GM21825 (cell line): ENCODE measurements around the gene PPP2R2B.

ENCODE experiments used
- ATAC-seq: cut with Tn5 transposase; IDR thresholded peaks from one replicate; pipeline ENCODE4 v1.9.1; 2021; ENCODE audit warnings: mild to moderate bottlenecking, moderate library complexity; ENCODE audit not compliant: unreplicated experiment

Gene PPP2R2B

GRCh38 chr5:146660376-146660960, 218.1 kb downstream of the PPP2R2B start:
- no peak for ATAC-seq

- no peak for ATAC-seq
Measured at GRCh38 chr5:146659961-146660360, 218.6 kb downstream of the PPP2R2B start.

GRCh38 chr5:146656703-146657102, 221.9 kb downstream of the PPP2R2B start:
- no peak for ATAC-seq

- ATAC-seq: no peak
Measured at GRCh38 chr5:146653560-146653959, 225.0 kb downstream of the PPP2R2B start.

- no peak for ATAC-seq
Measured at GRCh38 chr5:146652547-146652946, 226.0 kb downstream of the PPP2R2B start.

- no peak for ATAC-seq
Measured at GRCh38 chr5:146647656-146648199, 230.8 kb downstream of the PPP2R2B start.

GRCh38 chr5:146646441-146646840, 232.1 kb downstream of the PPP2R2B start:
- ATAC-seq: no peak

- no peak for ATAC-seq
Measured at GRCh38 chr5:146645342-146645741, 233.2 kb downstream of the PPP2R2B start.

- no peak for ATAC-seq
Measured at GRCh38 chr5:146644831-146645230, 233.7 kb downstream of the PPP2R2B start.

GRCh38 chr5:146643776-146644175, 234.8 kb downstream of the PPP2R2B start:
- ATAC-seq: no peak

- no peak for ATAC-seq
Measured at GRCh38 chr5:146642410-146642809, 236.1 kb downstream of the PPP2R2B start.

GRCh38 chr5:146641941-146642340, 236.6 kb downstream of the PPP2R2B start:
- ATAC-seq: no peak

- ATAC-seq: no peak
Measured at GRCh38 chr5:146640285-146640896, 238.2 kb downstream of the PPP2R2B start.

- ATAC-seq: no peak
Measured at GRCh38 chr5:146635443-146635842, 243.1 kb downstream of the PPP2R2B start.

GRCh38 chr5:146633323-146633764, 245.2 kb downstream of the PPP2R2B start:
- no peak for ATAC-seq

- no peak for ATAC-seq
Measured at GRCh38 chr5:146632620-146633322, 245.8 kb downstream of the PPP2R2B start.

- no peak for ATAC-seq
Measured at GRCh38 chr5:146630472-146630871, 248.1 kb downstream of the PPP2R2B start.

GRCh38 chr5:146628950-146629349, 249.6 kb downstream of the PPP2R2B start:
- ATAC-seq: no peak

GRCh38 chr5:146626936-146627335, 251.6 kb downstream of the PPP2R2B start:
- ATAC-seq: no peak

- no peak for ATAC-seq
Measured at GRCh38 chr5:146624179-146624578, 254.4 kb downstream of the PPP2R2B start.

- no peak for ATAC-seq
Measured at GRCh38 chr5:146623666-146624065, 254.9 kb downstream of the PPP2R2B start.

- ATAC-seq: no peak
Measured at GRCh38 chr5:146623009-146623408, 255.5 kb downstream of the PPP2R2B start.
